Breast epithelium (tissue), 3 donors: Measurements from ENCODE around the gene PANK1.

ENCODE experiments used
- POLR2A ChIP-seq: fragments of 450-650 bp; IDR thresholded peaks from one replicate; pipeline ENCODE4 v1.6.1; 2016; ENCODE audit warnings: antibody characterized with exemption, mild to moderate bottlenecking, moderate library complexity
- POLR2AphosphoS5 ChIP-seq, 3 donors: sonication (generic); formaldehyde crosslinking; IDR thresholded peaks; one replicate each; pipeline ENCODE4 v1.6.1; 2017; ENCODE audit warnings: antibody characterized with exemption in 3 of 3

DNA sequence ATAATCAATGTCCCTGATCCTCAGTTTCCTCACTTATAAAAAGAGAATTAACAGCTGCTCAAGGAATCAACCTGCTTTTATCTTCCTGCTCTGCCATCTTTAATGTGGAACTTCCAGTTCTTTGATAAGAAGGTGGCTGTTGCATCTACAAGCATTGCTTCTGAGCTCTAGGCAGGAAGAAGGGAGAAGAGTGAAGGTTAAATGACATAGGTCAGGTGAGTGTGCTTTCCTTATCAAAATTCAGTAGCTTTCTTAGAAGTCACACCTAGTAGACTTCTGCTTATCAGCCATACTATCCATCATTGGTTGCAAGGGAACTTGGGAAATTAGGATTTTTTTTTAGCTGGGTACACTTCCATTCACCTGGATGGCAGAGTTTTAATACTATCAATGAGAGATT, 32.3 kb upstream of the PANK1 start:
- TF ChIP-seq POLR2A = no peak
- no peak for TF ChIP-seq POLR2AphosphoS5 (IDR thresholded peaks at IDR 0.05)
